Measurements from ENCODE around the gene INSL3. TPM values are rescaled to one million over a fixed set of nuclear protein-coding genes. Genes with fewer than 3 reads are reported as not detected.

Gene INSL3
- polyA plus RNA-seq (ENCODE audit: insufficient read length), result 0.18 TPM
- long read RNA-seq, donor 1, result 0 reads
- long read RNA-seq, donor 2, result 0 reads
- long read RNA-seq, donor 3, result 0 reads
- long read RNA-seq, donor 4, result 0 reads
- long read RNA-seq, donor 5, result 0 reads
- long read RNA-seq, donor 6, result 0 reads
- long read RNA-seq, donor 7, result 0 reads
- long read RNA-seq, donor 8, result 0 reads

GRCh38 chr19:17821190-17821589, at the start of gene INSL3:
TSS of gene INSL3 (minus strand) at chr19:17821519. CDS start at chr19:17821506, 13 bp downstream.
- DNase-seq, result no peak

DNA sequence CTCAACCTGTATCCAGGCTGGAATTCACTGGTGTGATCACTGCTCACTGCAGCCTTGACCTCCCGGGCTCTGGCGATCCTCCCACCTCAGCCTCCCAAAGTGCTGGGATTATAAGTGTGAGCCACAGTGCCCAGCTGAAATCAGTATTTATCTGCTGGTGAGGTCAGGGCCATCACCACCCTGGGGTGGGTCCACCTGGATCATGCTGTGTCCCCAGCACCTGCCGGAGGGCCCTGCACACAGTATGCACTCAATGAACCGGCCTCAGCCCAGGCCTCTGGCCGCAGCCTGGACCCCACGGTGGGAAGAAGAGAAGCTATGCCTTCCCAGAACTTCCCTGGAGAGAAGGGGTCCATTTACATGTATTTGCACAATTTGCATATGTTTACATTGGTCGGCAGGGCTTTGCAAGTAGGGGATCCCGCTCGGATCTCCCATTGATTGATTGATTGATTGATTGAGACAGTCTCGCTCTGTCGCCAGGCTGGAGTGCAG, 47.8 kb upstream of the INSL3 start:
- DNase-seq, result no peak

GRCh38 chr19:17868669-17869068, 47.4 kb upstream of the INSL3 start:
- DNase-seq, result no peak

DNA sequence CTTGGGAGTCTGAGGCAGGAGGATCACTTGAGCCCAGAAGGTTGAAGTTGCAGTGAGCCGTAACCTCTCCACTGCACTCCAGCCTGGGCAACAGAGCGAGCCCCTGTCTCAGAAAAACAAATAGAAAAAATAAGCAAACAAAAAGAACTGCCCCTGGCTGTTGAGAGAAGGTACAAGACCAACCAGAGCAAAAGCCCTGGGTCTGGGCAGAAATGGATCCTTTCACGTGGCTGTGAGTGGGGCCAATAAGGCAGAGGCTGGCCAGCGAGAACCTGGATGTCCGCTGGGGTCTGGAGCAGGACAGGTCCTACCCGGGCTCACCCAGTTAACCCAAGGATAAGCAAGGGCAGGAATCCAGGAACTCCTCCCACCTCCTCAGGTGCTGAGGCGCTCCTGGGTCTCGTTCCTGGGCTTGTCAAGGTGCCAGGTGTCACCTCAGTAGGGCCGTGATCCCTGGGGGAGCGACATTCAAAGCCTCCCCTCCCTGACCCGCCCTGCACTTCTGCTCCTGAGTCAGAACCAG, 45.7 kb upstream of the INSL3 start:
- no peak for DNase-seq

- no peak for DNase-seq
Observed at GRCh38 chr19:17866312-17866963, 45.1 kb upstream of the INSL3 start.

- DNase-seq, result no peak
Observed at GRCh38 chr19:17865364-17866311, 44.3 kb upstream of the INSL3 start.

DNA sequence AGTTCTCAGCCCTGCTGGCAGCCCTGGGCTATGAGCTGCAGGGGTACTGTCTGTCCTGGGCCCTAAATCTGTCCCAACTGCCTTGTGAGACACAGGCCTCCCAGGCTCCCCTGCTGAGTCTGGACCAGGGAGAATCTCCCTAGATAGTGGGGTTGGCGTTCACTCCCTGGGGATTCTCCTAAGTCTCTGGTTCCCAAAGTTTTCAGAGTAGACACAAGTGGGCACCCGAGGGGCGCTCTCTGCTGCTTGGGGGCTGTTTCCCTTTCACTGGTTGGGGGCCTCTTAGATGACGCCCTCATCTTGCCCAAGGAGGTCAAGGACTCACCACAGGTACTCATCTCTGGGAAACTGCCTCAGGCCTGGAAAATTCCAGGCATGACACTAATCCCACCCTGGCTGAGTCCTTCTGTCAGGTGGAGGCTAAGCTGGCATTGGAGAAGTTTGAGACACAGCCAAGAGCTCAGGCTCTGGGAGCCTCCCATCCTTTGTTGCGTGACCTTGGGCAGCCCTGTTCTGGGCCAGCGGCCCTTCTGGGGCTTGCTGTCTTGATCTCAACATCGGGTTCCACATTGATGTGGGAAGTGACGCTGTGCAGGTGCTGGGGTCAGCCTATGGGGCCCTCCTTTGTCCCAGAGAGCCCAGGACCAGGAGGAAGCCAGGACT, 42.3 kb upstream of the INSL3 start:
- DNase-seq, result no peak

DNA sequence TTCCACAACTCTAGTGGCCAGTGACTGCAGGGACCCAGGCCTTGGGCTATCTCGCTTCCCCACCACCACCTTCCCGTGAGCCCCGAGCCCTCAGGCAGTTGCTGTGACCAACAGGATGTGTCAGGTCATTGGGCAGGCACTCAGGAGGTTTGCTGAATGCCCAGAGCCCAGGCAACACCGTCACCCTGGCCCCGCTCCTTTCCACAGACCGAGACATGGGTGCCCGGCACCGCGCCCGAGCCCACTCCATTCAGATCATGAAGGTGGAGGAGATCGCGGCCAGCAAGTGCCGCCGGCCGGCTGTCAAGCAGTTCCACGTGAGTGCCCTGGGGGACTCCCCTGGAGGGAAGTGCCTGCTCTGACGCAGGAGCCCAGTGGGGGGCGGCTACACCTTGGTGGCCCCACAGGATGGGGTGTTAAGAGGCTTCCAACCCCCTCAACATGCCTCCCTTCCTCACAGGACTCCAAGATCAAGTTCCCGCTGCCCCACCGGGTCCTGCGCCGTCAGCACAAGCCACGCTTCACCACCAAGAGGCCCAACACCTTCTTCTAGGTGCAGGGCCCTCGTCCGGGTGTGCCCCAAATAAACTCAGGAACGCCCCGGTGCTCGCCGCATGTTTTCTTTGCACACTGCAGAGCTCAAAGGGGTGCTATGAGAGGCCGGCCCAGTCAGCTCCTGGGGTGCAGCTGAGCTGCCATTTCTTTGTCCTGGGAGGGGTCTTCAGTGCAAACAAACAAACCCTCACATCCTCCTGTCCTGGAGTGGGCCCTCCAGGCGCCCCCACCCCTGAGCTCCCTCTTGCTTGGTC, 41.6 kb upstream of the INSL3 start:
- DNase-seq, result no peak

GRCh38 chr19:17861542-17862402, 40.5 kb upstream of the INSL3 start:
- DNase-seq, result no peak

- DNase-seq, result no peak
Observed at GRCh38 chr19:17860993-17861360, 39.7 kb upstream of the INSL3 start.

DNA sequence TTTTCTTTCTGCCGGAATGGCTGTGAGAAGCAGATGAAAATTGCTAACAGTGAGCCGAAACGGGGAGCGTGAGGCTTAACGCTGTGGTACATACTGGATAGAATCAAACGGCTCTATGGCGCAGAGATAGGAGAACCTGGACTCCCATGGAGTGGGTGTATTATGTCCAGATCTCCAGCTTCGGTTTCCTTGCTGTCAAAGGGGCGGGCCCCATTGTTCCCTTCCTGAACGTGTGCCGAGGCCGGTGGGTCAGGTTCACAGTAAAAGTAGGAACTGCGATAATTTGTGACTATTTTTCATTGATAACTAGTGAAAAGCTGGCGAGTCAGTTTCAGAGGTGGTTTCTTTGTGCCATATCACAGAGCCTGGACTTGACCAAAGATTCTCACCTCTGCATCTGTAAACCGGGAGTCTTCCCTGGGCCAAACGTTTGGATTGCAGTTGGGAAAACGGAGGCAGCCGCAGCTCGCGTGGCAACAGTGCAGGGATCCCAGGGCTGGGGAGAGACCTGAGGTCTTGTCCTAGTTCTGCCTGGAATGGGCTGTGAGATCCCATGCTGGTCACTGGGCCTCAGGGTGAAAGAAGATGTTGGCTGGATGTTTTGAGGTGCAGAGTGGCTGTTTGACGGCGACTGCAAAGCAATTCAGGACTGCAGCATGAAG, 39.1 kb upstream of the INSL3 start:
- no peak for DNase-seq

DNA sequence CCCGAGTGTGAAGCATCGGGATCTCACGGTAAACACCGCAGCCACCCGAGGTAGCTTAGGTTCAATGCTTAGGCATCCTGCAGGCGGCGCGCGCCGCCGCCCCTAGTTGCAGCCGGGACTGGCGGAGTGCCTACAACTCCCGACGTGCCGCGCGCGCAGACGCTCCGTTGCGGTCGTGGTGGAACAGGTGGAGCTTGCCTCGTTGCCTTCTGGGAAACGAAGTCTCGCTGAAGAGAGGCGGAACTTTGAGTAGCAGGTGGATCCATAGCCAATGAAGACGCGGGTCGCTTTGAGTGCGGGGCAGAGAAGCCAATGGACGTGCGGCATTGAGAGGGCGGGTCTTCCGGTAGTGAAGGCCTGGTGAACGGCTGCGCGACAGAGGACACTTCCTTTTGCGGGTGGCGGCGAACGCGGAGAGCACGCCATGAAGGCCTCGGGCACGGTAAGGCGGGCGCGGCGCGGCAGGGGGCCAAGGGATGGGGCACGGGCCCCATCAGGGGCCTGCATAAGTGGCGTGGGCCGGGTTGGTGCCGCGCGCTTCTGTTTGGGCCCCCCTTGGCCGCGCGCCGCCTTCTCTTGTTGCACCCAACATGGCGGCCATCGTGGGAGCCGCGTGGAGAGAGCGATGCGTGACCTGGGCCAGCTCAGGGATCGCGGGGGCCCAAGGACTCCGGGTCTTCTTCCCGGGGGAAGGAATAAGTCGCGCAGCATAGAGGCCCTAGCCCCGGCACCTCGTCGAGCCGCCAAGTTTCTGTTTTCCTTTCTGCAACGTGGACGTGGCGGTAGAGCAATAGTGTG, 38.4 kb upstream of the INSL3 start, which contains the start of gene RPL18A:
Gene RPL18A, plus strand, starts transcription at position 378 of the 798 bp plus-strand sequence. Its CDS starts 47 bp downstream, at position 425.
- peak; percentile 99 for DNase-seq

GRCh38 chr19:17855280-17856152, 34.2 kb upstream of the INSL3 start:
- peak; percentile 70 for DNase-seq

DNA sequence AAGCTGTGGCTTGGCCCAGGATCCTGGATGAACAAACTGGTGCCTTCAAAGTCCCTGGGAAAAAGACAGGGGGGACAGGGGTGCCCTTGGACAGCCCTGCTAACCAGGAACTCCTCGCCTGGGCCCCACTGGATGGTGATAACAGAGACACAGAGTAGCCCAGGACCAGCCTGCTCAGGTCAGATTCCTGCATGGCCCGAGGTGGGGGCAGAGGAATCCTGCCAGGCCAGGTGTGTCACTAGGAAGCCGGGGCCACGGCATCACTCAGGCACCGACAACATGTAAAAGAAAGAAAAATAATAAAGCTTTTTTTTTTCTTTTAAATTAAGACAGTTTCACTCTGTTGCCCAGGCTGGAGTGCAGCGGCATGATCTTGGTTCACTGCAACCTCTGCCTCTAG, 32.7 kb upstream of the INSL3 start:
- DNase-seq, result no peak

DNA sequence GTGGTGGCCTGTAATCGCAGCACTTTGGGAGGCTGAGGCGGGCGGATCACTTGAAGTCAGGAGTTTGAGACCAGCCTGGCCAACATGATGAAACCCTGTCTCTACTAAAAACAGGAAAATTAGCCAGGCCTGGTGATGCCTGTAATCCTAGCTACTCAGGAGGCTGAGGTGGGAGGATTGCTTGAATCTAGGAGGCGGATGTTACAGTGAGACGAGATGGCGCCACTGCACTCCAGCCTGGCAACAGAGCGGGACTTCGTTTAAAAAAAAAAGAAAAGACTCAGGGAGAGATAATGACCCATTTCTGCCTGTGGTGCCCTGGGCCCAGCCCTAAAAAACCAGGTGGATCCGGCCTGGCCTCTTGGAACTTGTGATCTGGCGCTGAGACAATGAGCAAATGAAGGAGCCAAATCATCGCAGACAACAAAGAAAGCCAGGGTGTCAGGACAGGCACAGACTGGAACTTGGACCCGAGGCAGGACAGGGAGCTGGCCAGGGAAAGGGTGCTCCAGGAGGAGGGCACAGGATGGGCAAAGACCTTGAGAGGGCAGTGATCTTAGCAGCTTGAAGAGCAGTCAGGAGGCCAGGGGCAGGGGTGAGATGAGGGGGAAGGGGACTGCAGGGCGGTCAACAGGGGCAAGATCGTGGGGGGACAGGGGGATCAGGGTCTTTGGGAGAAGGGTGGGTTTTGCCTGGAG, 27.4 kb upstream of the INSL3 start:
- DNase-seq, result no peak

DNA sequence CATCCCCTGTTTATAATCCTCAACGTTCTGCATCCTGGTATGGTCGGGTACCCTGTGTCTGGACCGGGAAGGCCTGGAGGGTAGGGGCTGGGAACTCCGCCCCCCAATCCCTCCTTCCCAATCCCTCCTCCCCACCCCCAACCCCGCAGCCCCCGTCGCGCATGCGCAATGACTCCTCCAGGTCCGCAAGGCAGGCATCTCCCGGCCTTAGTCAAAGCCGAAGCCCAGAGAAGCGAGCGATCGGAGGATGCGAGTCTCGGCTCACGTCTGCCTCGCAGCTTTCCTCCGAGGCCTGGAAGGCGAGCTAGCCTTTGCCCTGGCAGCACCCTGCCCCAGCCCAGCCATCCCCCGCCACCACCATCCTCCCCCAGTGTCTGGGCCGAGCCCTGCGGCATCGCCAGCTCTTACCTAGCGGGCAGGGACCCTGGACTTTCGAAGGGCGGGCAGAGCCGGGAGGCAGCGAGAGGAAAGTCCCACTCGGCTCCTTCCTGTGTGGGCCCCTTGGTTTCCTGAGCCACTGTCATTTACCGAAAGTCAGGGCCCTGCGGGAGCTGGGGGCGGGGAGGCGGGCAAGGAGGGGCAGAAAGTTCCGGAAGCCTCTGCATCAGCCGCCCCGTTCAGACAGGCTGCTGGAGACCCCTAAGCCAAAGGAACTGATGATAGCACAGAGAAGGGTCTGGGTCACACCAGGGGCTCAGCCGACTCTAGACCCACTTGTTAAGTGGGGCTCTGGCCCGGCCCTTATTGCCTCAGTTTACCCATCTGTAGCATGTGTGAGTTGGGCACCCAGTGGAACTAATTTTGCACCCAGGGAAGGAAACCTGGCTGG, 26.4 kb upstream of the INSL3 start, which contains the start of gene JAK3:
Gene JAK3, minus strand, starts transcription at position 445 of the 829 bp plus-strand sequence. CDS start 3,565 bp downstream, outside the sequence.
- DNase-seq, result peak; percentile 75

Measured in left kidney (tissue), 8 donors.